Astrocyte of the hippocampus (primary cell): ENCODE results near the gene ZNF444.
A peak's percentile ranks its signal among the peaks of the same experiment; 100 is the strongest.
"Not testable (repeated sequence)": the region's sequence is repeated elsewhere in the genome, so short reads cannot be mapped to it uniquely, and the experiment has no call there.

Experiments
- DNase-seq: peaks from one replicate; pipeline ENCODE4 v3.0.0; 2011; ENCODE audit warnings: low read depth, low spot score

Gene ZNF444

GRCh38 chr19:56140583-56141416 lies at the start of gene ZNF444:
Gene ZNF444 (plus strand): TSS chr19:56141287. CDS start chr19:56146912, 5,625 bp downstream.
- DNase-seq: peak; percentile 100

GRCh38 chr19:56091751-56092546 lies 49.1 kb upstream of the ZNF444 start:
- DNase-seq: no peak

DNA sequence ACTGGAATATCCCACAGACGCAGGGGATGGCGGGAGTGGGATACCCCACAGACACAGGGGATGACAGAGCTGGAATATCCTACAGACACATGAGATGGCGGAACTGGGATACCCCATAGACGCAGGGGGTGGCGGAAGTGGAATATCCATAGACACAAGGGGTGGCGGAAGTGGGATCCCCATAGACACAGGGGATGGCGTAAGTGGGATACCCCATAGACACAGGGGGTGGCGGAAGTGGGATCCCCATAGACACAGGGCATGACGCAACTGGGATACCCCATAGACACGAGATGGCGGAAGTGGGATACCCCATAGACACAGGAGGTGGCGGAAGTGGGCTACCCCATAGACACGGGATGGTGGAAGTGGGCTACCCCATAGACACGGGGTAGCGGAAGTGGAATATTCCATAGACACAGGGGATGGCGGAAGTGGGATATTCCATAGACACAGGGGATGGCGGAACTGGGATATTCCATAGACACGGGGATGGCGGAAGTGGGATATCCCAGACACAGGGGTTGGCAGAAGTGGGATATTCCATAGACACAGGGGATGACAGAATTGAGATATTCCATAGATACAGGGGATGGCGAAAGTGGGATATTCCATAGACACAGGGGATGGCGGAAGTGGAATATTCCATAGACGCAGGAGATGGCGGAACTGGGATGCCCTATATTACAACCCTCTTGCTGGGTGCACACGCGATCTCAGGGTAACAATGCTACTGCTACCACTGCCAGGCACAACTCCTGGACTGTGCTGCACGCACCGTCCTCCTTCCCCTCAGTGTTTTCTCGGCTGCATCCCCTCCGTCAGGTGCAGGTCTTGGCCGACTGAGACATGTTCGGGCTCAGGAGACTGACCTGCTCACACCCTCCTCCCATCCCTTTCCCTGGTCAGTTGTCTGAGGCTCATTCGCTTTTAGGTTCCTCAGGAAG lies 48.1 kb upstream of the ZNF444 start:
- DNase-seq: no peak

DNA sequence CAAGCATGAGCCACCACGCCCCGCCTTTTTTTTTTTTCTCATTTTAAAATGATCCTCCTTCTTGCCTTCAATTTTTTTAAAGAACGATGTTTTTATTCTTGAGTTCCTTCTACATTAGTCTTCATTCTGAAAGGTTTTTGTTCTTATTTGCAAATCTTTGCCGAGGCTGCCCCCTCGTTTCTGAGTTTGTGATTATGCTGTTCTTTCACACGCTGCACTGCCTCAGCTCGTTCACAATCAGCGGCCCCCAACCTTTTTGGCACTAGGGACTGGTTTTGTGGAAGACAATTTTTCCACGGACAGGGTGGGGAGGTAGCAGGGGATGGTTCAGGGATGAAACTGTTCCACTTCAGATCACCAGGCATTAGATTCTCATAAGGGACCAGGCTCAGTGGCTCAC lies 46.6 kb upstream of the ZNF444 start:
- no peak for DNase-seq

- no peak for DNase-seq
Observed at GRCh38 chr19:56096665-56097064, 44.4 kb upstream of the ZNF444 start.

GRCh38 chr19:56097306-56097705 lies 43.8 kb upstream of the ZNF444 start:
- DNase-seq: no peak

DNA sequence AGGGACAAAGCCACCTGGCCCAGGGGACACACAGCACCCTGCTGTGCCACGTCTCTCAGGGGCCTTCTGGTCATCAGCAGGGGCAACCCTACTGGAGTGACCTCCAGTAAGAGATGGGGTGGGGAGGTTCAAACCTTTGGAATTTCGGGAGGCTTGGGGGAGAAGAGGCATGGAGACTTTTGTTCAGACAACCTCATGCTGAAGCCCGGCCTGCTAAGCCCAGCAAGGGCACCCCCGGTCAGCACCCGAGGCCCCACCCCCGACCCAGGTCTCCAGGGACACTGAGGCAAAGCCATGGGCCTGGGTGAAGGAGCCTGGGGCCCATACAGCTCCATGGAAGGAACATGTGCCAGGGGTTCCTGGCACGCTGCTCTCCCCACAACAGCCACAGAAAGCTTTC lies 43.3 kb upstream of the ZNF444 start:
- no peak for DNase-seq

- not testable (repeated sequence) for DNase-seq
Observed at GRCh38 chr19:56098237-56098636, 42.9 kb upstream of the ZNF444 start.

DNA sequence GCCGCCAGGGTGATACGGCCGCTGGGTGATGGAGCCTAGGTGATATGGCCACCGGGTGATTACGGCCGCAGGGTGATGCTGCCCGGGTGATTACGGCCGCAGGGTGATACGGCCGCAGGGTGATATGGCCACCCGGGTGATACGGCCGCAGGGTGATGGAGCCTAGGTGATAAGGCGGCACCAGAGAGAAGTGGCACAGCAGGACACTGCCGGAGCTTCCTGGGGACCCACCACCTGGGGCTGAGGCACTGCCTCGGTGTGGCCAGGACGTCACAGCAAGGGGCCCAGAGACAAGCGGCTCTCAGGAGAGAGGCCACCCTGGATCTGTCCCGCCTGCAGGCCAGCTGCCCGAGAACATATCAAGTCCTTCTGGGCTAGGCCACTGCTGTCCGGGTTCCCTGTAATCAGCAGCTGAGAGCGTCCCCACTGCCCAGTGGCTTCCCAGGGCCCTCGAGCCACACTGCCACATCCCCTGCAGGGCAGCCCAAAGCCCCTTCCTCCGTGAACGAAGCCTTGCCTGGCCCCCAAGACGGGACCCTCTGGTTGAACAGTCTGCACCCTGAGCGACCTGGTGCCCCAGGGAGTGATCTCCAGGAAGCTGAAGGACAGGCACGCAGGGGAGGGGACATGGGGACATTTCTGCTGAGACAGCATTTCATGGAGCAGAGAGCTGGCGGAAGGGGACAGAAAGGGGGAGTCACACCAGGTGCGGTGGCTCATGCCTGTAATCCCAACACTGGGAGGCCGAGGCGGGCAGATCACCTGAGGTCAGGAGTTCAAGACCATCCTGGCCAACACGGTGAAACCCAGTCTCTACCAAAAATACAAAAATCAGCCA lies 42.1 kb upstream of the ZNF444 start:
- DNase-seq: no peak

GRCh38 chr19:56099638-56100539 lies 41.2 kb upstream of the ZNF444 start:
- DNase-seq: no peak

- DNase-seq: no peak
Observed at GRCh38 chr19:56101095-56101494, 40.0 kb upstream of the ZNF444 start.

GRCh38 chr19:56101746-56102535 lies 39.1 kb upstream of the ZNF444 start:
- no peak for DNase-seq

DNA sequence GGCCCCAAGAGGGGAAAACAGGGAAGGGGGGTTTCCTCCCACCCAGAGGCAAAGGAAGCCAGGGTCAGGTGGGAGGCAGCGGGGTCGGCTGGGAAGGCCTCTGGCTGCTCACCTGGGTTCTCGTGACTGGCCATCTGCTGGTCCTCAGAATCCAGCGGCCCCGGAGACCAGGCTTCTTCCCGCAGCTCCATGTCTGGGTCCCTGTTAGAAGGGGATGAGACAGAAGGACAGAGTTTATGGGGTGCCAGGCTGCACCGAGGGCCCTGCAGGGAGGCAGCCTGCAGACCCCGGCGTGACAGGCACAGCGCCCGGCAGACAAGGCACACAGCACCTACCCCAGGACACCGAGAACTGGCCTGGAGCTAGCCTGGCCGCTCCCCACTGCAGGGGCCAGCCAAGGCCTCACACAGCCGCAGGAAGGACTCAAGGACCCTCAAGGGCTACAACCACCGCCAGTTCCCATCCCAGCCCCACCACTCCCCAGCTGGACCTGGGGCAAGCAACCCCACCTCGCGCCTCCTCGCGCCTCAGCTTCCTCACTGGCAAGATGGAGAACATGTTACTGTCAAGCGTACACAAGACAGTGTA lies 38.0 kb upstream of the ZNF444 start:
- DNase-seq: no peak

DNA sequence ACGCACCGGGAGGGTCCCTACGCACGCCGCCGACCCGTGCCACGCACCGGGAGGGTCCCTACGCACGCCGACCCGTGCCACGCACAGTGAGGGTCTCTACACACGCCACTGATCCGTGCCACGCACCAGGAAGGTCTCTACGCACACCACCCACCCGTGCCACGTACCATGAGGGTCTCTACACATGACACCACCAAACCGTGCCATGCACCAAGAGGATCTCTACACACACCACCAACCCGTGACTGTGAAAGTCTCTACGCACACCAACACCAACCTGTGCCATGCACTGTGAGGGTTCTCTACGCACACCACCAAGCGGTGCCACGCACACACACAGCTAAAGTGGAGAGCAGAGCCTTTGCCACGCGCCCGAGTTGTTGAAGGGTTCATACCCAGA lies 36.7 kb upstream of the ZNF444 start:
- DNase-seq: no peak

GRCh38 chr19:56105090-56105701 lies 35.9 kb upstream of the ZNF444 start:
- peak; percentile 90 for DNase-seq

DNA sequence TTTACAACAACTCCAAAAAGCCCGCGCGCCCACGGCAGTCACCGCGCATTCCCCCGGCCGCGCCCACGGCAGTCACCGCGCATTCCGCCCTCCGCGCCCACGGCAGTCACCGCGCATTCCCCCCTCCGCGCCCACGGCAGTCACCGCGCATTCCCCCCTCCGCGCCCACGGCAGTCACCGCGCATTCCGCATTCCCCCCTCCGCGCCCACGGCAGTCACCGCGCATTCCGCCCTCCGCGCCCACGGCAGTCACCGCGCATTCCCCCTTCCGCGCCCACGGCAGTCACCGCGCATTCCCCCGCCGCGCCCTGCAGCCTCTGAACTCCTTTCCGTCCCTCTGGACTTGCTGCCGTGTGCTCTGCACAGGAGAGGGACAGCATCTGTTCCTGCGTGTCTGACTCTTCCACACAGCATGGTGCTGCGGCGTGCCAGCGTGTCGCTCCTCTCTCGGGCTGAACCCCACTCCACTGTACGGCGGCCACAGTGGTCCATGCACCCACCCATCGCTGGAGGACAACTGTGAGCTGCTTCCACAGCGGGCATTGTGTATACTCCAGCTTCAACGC lies 35.2 kb upstream of the ZNF444 start:
- not testable (repeated sequence) for DNase-seq

GRCh38 chr19:56106397-56106849 lies 34.7 kb upstream of the ZNF444 start:
- no peak for DNase-seq

- no peak for DNase-seq
Observed at GRCh38 chr19:56106993-56107392, 34.1 kb upstream of the ZNF444 start.
